HepG2 (cell line): ENCODE data around the gene PRKCE. TPM values are rescaled to one million over a fixed set of nuclear protein-coding genes. Genes with fewer than 3 reads are reported as not detected.

Experiments
- CCAR2 ChIP-seq: fragments of 200-400 bp; formaldehyde crosslinking; optimal IDR thresholded peaks from 2 replicates; pipeline ENCODE3; 2018; ENCODE audit warnings: low read depth, mild to moderate bottlenecking, low read length, moderate library complexity
- ELF1 ChIP-seq: sonication (generic); formaldehyde crosslinking; IDR thresholded peaks from 2 replicates; pipeline ENCODE4 v1.4.0; 2020; ENCODE audit warnings: missing genetic modification reagents
- GABPA ChIP-seq, 2 experiments: IDR thresholded peaks; 2 replicates each; pipeline ENCODE4 v1.6.1; 2011 to 2016; ENCODE audit warnings: low read depth in 2 of 2, low read length in 1 of 2, missing biosample characterization in 1 of 2, missing genetic modification characterization in 1 of 2
- JUND ChIP-seq: sonication (generic); formaldehyde crosslinking; IDR thresholded peaks from 2 replicates; pipeline ENCODE4 v1.8.0; 2022; ENCODE audit warnings: mild to moderate bottlenecking, missing genetic modification reagents
- MAF1 ChIP-seq: sonication (generic); formaldehyde crosslinking; IDR thresholded peaks from 2 replicates; pipeline ENCODE4 v1.5.0; 2020; ENCODE audit warnings: missing genetic modification reagents, borderline replicate concordance
- MAFG ChIP-seq: sonication (generic); formaldehyde crosslinking; IDR thresholded peaks from 2 replicates; pipeline ENCODE4 v1.5.1; 2020; ENCODE audit warnings: mild to moderate bottlenecking, missing genetic modification reagents
- MEIS1 ChIP-seq: sonication (generic); formaldehyde crosslinking; IDR thresholded peaks from 2 replicates; pipeline ENCODE4 v1.9.0; 2021; ENCODE audit warnings: mild to moderate bottlenecking, missing genetic modification reagents, moderate library complexity, borderline replicate concordance
- NFIC ChIP-seq: IDR thresholded peaks from 2 replicates; pipeline ENCODE4 v1.6.1; 2012; ENCODE audit warnings: mild to moderate bottlenecking, low read length, inconsistent platforms
- PAF1 ChIP-seq: IDR thresholded peaks from 2 replicates; pipeline ENCODE4 v1.6.1; 2016; ENCODE audit warnings: missing genetic modification reagents, missing compliant biosample characterization
- PHF8 ChIP-seq: sonication (generic); formaldehyde crosslinking; IDR thresholded peaks from 2 replicates; pipeline ENCODE4 v1.5.0; 2020; ENCODE audit warnings: missing genetic modification reagents
- PITX1 ChIP-seq: sonication (generic); formaldehyde crosslinking; IDR thresholded peaks from 2 replicates; pipeline ENCODE4 v1.5.1; 2020; ENCODE audit warnings: mild to moderate bottlenecking, missing genetic modification reagents
- RFX3 ChIP-seq: IDR thresholded peaks from 2 replicates; pipeline ENCODE4 v1.6.1; 2016; ENCODE audit warnings: missing biosample characterization, missing genetic modification reagents
- YY1 ChIP-seq: IDR thresholded peaks from 2 replicates; pipeline ENCODE4 v1.6.1; 2011; ENCODE audit warnings: low read length, low read depth, moderate library complexity, mild to moderate bottlenecking; ENCODE audit not compliant: insufficient read depth, insufficient replicate concordance
- ZNF33A ChIP-seq: sonication (generic); formaldehyde crosslinking; IDR thresholded peaks from 2 replicates; pipeline ENCODE4 v1.5.1; 2020; ENCODE audit warnings: missing genetic modification reagents, mild to moderate bottlenecking, moderate library complexity, borderline replicate concordance
- ZNF44 ChIP-seq: sonication (generic); formaldehyde crosslinking; IDR thresholded peaks from 2 replicates; pipeline ENCODE4 v1.5.1; 2020; ENCODE audit warnings: mild to moderate bottlenecking, missing genetic modification reagents
- ZNF543 ChIP-seq: sonication (generic); formaldehyde crosslinking; IDR thresholded peaks from 2 replicates; pipeline ENCODE4 v1.4.0; 2020; ENCODE audit warnings: mild to moderate bottlenecking, missing genetic modification reagents
- polyA plus RNA-seq, 8 experiments: library from polyadenylated mRNA; depleted of rRNA in 3 of 8; stranded (reverse) in 7 of 8; unstranded in 1 of 8; fragments of >200 nt; fragmentation: Illumina TruSeq in 4 of 8; extraction: Trizol in 4 of 8; gene quantifications; 2 replicates each; pipeline versions ENCODE4 v1.2.1 to v1.2.3, GENCODE V29; 2011 to 2016; ENCODE audit warnings: low read depth in 4 of 8, missing spikeins in 1 of 8, mixed read lengths in 1 of 8; ENCODE audit not compliant: insufficient read depth in 1 of 8
- total RNA-seq, 5 experiments: library from RNA; depleted of rRNA; stranded (reverse); fragments of >200 nt; fragmentation: Illumina TruSeq; extraction: Trizol; gene quantifications; 2 replicates each; pipeline ENCODE4 v1.2.3, GENCODE V29; 2016; ENCODE audit warnings: low read depth in 1 of 5
- TF ChIP-seq, protein P1 (sequence below): sonication (generic); formaldehyde crosslinking; IDR thresholded peaks from 2 replicates; pipeline ENCODE4 v1.5.0; 2020; ENCODE audit warnings: mild to moderate bottlenecking, missing genetic modification reagents
- TF ChIP-seq, protein P2 (sequence below): sonication (generic); formaldehyde crosslinking; IDR thresholded peaks from 2 replicates; pipeline ENCODE4 v1.5.1; 2020; ENCODE audit warnings: missing genetic modification reagents, mild to moderate bottlenecking, borderline replicate concordance
- TF ChIP-seq, protein P3 (sequence below): sonication (generic); formaldehyde crosslinking; IDR thresholded peaks from 2 replicates; pipeline ENCODE4 v1.5.0; 2020; ENCODE audit warnings: missing genetic modification reagents, mild to moderate bottlenecking, borderline replicate concordance
- TF ChIP-seq, protein P4 (sequence below): sonication (generic); formaldehyde crosslinking; conservative IDR thresholded peaks from 2 replicates; pipeline ENCODE4 v1.4.0; 2020; ENCODE audit warnings: missing genetic modification reagents
- TF ChIP-seq, protein P5 (sequence below): sonication (generic); formaldehyde crosslinking; IDR thresholded peaks from 2 replicates; pipeline ENCODE4; 2020; ENCODE audit warnings: missing genetic modification reagents, mild to moderate bottlenecking, borderline replicate concordance

The PRKCE gene
- total and polyA plus RNA-seq, 2 of the 13 experiments (the other 11 are each of a cell fraction or from before 2014, with no cell fraction given): 1.0 to 3.9 TPM

DNA sequence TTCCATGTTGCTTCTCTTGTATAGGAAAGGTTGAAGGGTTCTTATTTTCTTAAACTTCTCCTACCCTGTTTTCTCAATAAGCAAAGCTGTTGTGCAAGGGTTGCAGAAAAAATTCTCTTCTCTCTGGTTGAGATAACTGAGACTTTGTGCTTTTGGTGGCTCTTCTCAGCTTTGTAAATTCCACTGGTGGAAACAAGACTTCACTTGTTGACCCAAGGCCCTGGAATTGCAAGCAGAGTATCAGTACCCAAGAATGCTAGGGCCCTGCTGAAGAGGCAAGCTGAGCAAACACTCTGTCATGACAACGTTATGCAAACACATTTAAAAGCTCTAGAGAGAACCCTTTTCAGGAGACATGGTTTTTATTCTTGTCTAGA is 351.0 kb downstream of the PRKCE start (continued):
- no peak for TF ChIP-seq PITX1 (CRISPR knock-in tag)
- TF ChIP-seq MAF1: no peak
- no peak for TF ChIP-seq MAFG (CRISPR knock-in tag)
- no peak for TF ChIP-seq YY1
- TF ChIP-seq, protein P1, sequence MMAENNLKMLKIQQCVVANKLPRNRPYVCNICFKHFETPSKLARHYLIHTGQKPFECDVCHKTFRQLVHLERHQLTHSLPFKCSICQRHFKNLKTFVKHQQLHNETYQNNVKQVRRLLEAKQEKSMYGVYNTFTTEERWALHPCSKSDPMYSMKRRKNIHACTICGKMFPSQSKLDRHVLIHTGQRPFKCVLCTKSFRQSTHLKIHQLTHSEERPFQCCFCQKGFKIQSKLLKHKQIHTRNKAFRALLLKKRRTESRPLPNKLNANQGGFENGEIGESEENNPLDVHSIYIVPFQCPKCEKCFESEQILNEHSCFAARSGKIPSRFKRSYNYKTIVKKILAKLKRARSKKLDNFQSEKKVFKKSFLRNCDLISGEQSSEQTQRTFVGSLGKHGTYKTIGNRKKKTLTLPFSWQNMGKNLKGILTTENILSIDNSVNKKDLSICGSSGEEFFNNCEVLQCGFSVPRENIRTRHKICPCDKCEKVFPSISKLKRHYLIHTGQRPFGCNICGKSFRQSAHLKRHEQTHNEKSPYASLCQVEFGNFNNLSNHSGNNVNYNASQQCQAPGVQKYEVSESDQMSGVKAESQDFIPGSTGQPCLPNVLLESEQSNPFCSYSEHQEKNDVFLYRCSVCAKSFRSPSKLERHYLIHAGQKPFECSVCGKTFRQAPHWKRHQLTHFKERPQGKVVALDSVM (CRISPR knock-in tag): no peak
- no peak for TF ChIP-seq JUND (CRISPR knock-in tag)
- TF ChIP-seq, protein P2, sequence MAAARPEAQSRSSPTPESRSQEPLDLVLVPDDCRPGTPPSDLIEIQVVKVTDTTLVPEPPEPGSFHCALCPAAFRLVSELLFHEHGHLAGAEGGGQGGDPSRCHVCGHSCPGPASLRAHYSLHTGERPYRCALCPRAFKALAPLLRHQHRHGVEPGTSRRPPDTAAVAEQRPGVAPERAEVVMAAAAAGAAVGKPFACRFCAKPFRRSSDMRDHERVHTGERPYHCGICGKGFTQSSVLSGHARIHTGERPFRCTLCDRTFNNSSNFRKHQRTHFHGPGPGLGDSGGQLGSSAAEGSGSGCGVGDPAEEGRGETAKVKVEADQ (CRISPR knock-in tag): no peak
- no peak for TF ChIP-seq GABPA (IDR thresholded peaks at IDR 0.05; ENCODE audit: low read depth, low read length)
- TF ChIP-seq GABPA (CRISPR knock-in tag; IDR thresholded peaks at IDR 0.05; ENCODE audit: low read depth): no peak
- no peak for TF ChIP-seq ZNF44
- peak; percentile 38; the same call in 1 of the 2 replicates for TF ChIP-seq PHF8 (CRISPR knock-in tag)
- TF ChIP-seq, protein P3, sequence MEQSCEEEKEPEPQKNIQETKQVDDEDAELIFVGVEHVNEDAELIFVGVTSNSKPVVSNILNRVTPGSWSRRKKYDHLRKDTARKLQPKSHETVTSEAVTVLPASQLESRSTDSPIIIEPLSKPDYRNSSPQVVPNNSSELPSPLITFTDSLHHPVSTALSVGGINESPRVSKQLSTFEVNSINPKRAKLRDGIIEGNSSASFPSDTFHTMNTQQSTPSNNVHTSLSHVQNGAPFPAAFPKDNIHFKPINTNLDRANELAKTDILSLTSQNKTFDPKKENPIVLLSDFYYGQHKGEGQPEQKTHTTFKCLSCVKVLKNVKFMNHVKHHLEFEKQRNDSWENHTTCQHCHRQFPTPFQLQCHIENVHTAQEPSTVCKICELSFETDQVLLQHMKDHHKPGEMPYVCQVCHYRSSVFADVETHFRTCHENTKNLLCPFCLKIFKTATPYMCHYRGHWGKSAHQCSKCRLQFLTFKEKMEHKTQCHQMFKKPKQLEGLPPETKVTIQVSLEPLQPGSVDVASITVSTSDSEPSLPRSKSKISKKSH: no peak
- peak; percentile 63 for TF ChIP-seq CCAR2
- no peak for TF ChIP-seq ZNF543
- TF ChIP-seq MEIS1 (CRISPR knock-in tag): no peak
- TF ChIP-seq RFX3 (CRISPR knock-in tag): no peak
- TF ChIP-seq, protein P4, sequence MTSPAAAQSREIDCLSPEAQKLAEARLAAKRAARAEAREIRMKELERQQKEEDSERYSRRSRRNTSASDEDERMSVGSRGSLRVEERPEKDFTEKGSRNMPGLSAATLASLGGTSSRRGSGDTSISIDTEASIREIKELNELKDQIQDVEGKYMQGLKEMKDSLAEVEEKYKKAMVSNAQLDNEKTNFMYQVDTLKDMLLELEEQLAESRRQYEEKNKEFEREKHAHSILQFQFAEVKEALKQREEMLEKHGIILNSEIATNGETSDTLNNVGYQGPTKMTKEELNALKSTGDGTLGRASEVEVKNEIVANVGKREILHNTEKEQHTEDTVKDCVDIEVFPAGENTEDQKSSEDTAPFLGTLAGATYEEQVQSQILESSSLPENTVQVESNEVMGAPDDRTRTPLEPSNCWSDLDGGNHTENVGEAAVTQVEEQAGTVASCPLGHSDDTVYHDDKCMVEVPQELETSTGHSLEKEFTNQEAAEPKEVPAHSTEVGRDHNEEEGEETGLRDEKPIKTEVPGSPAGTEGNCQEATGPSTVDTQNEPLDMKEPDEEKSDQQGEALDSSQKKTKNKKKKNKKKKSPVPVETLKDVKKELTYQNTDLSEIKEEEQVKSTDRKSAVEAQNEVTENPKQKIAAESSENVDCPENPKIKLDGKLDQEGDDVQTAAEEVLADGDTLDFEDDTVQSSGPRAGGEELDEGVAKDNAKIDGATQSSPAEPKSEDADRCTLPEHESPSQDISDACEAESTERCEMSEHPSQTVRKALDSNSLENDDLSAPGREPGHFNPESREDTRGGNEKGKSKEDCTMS (CRISPR knock-in tag): no peak
- TF ChIP-seq ELF1 (CRISPR knock-in tag): no peak
- no peak for TF ChIP-seq PAF1 (CRISPR knock-in tag)
- TF ChIP-seq ZNF33A (CRISPR knock-in tag): no peak
- TF ChIP-seq, protein P5, sequence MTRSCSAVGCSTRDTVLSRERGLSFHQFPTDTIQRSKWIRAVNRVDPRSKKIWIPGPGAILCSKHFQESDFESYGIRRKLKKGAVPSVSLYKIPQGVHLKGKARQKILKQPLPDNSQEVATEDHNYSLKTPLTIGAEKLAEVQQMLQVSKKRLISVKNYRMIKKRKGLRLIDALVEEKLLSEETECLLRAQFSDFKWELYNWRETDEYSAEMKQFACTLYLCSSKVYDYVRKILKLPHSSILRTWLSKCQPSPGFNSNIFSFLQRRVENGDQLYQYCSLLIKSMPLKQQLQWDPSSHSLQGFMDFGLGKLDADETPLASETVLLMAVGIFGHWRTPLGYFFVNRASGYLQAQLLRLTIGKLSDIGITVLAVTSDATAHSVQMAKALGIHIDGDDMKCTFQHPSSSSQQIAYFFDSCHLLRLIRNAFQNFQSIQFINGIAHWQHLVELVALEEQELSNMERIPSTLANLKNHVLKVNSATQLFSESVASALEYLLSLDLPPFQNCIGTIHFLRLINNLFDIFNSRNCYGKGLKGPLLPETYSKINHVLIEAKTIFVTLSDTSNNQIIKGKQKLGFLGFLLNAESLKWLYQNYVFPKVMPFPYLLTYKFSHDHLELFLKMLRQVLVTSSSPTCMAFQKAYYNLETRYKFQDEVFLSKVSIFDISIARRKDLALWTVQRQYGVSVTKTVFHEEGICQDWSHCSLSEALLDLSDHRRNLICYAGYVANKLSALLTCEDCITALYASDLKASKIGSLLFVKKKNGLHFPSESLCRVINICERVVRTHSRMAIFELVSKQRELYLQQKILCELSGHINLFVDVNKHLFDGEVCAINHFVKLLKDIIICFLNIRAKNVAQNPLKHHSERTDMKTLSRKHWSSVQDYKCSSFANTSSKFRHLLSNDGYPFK: no peak
- no peak for TF ChIP-seq NFIC
